Stimulated activated CD8-positive, alpha-beta memory T cell treated with anti-CD3 and anti-CD28 coated beads, Interleukin-4, amount 100 ng/mL, for 1 hour (primary cell): ENCODE data around the gene DOCK3.
"Not testable (repeated sequence)": the region's sequence is repeated elsewhere in the genome, so short reads cannot be mapped to it uniquely, and the experiment has no call there.

ENCODE experiments used
- DNase-seq, 2 donors: peaks; one replicate each; pipeline ENCODE4 v3.0.0-alpha.2; 2020; ENCODE audit warnings: low read depth in 2 of 2, low spot score in 1 of 2

DOCK3 gene

DNA sequence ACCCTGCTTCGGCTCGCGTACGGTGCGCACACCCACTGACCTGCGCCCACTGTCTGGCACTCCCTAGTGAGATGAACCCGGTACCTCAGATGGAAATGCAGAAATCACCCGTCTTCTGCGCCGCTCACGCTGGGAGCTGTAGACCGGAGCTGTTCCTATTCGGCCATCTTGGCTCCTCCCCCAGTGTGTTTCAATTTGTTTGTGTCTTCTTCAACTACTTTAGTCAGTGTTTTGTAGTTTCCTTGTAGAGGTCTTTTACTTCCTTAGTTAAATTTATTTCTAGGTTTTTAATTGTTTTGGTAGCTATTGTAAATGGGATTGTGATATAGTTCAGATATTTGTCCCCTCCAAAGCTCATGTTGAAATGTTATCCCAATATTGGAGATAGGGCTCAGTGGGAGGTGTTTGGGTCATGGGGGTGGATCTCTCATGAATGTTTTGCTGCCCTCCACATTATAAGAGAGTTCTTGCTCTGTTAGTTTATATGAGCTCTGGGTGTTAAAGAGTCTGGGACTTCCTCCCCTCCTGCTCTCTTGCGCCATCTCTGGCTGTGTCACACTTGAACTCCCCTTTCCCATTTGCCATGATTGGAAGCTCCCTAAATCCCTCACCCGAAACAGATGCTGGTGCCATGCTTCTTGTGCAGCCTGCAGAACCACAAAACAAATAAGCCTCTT, 304.4 kb downstream of the DOCK3 start:
- DNase-seq, result no peak

DNA sequence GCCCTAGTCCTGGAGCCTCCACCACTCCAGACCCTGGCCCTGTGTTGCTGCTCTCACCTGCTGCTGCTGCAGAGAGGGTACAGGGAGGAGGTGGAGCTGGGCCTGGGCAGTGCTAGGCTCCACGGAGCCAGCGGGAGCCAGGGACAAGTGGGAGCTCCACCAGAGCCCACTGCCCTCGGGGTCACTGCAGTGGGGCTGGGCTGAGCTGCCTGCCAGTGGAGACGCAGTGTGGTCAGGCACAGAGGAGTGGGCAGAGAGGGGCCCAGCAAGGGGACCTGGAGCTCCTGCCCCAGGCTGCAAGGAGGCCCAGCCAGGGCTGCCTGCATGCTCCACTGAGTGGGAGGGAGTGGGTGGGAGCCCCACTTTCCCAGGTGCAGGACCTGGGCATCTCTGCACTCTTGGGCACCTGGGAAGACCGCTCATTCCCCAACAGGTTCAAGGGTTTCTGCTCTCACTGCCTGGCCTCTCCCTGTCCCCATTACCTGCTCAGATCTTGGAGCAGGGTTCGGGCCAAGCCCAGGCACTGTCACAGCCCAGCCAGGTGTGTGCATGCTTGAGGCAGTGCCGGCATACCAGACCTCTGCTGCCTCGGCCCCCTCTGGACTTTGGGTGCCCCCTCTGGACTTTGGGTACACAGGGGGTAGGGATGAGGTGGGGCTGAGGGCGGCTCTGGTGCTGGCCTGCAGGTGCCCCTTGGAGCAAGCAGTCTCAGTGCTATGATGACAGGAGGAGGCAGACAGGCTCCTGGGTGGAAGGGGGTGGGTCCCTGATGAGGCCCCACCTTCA, 308.0 kb downstream of the DOCK3 start:
- DNase-seq, result no peak

DNA sequence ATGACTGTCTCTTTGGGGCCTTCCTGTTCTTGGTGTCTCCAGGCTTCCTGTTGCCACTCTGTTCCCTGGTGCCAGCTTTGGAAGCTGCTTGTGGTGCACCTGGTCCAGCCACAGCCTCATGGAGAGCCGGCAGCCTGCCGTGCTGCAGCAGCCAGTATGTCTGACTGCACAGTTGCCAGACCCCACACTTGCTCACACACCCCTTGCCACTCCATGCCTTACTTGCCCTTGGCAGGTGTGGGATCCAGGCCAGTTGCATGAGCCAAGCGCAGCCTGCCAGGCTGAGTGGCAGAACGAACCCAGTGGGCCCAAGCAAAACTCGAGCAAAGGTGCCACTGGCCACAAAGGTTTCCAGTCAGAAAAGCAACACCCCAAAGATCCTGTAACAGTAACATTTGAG, 309.2 kb downstream of the DOCK3 start:
- no peak for DNase-seq

DNA sequence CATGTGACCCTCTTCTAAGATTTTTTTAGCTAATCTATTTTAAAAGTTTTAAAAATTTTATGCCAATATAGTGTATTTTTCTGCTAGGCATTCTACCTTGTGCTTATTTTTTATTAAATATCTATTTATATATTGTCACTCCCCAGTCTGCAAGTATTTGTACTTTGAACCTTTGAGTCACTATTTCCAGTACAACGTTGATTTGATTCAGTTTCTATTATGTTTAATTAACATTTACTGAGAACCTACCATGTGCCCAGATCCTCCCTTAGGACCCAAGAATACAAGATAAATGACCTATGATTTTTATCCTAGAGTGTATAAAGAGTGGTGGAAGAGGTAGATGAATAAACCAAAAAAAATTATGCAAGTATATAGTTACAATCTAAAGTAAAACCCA, 311.2 kb downstream of the DOCK3 start:
- DNase-seq, result no peak

DNA sequence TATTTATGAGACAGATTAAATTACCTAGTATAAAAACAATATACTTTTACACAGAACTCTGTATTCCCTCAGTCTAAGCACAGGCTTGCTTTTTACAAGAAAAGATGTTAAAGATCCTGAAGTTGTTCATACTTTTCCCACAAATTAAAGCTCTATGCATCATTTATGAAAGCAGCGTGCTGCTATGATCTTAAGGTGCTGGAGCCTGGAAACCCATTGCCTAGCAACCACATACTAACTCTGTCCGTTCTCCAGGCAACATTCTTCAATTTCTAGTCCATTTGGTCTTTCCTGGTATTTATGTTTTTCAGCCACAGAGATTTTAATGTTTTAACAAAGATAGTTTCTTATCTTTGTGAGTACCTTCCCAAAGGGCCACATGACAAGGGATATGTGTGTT, 312.0 kb downstream of the DOCK3 start:
- DNase-seq, result no peak

DNA sequence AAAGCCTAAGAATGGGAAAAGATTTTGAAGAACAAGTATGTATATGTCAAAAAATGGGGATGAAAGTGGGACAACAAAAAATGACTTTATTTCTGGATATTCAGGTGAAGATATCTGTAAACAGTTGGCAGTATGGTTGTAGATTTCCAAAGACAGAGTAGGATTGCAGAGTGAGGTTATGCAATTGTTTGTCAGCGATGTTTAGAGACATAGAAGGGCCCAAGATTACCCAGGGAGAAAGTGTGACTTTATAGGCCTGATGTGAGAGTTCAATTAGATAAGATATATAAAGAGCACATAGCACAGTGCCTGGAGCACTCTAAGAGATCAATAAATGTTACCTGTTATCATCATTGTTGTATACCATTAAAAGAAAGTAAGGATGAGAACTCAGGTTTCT, 319.8 kb downstream of the DOCK3 start:
- no peak for DNase-seq

DNA sequence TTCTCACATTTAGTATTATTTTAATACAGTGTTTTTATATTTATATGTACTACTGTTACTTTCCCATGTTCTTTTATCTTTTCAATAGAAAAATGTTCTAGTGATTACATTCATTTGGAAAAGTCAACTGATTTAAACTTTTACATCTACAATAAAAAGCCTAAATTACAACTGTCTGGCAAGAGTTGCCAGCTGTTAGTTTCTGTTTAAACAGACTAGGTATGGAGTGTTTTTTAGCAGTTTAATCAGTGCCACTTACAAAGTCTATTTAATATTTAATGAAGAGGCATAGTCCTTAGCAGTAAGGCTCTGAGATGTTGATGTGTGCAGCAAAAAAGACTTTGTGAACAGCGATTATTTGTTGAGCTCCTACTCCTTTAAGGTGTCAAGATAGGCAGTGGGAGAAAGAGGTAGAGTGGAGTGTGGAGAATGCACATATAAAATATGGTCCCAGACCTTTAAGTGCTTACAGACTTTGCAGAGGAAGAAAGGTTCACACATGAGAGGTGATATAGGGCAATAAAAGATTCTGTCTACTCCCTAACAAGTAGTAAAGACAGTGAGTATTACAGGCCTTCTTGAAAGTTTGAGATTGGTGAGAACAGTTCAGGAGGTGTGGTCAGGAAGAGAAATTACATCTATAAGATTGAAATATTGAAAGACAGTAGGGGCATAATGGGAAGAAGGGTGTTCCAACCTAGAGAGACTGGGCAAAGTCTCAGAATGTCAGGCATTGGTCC, 320.5 kb downstream of the DOCK3 start:
- no peak for DNase-seq

- DNase-seq, result no peak
Observed at GRCh38 chr3:51002495-51002894, 327.8 kb downstream of the DOCK3 start.

DNA sequence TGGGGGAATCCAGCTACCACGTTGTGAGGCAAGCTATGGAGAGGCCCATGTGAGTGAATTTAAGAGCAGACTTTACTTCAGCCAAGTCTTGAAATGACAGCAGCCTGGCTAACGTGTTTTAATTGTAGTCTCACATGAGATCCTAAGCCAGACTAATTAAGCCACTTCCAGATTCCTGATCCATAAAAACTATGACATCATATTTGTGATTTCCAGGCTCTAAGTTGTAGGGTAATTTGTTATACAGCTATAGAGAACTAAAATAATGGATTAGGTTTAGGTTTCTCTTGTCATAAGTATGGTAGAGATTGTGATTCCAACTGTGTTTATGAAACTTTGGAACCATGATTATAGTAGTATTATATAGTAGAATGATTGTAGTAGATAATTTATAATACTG, 329.5 kb downstream of the DOCK3 start:
- no peak for DNase-seq

- no peak for DNase-seq
Observed at GRCh38 chr3:51024121-51024520, 349.4 kb downstream of the DOCK3 start.

- peak; percentile 31 to 52 for DNase-seq
Observed at GRCh38 chr3:51024765-51025632, 350.3 kb downstream of the DOCK3 start.

DNA sequence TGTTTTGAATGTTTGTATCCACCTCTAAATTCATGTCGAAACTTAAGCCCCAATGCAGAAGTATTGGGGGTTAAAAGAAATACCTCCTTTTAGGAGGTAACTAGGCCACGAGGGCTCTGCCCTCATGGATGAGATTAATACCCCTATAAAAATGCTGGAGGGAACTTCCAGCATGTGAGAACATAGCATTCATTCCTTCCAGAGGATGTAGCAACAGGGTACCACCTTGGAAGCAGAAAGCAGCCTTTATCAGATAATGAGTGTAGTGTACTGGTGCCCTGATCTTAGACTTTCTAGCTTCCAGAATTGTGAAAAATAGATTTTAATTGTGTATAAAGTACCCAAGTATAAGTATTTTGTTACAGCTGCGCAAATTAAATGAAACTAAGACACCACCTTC, 356.9 kb downstream of the DOCK3 start:
- no peak for DNase-seq

- no peak for DNase-seq
Observed at GRCh38 chr3:51035630-51036029, 360.9 kb downstream of the DOCK3 start.

DNA sequence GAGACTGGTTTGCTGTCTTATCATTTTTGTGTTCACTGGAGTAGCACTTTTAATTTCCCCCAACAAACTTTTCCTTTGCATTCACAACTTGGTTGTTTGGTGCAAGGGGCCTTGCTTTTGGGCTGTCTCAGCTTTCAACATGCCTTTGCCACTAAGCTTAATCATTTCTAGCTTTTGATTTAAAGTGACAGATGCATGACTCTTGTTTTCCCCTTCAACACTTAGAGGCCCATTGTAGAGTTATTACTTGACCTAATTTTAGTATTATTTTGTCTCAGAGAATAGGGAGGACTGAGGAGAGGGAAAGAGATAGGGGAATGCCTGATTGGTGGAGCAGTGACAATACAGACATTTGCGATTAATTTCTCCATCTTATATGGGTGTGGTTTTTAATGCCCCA, 370.3 kb downstream of the DOCK3 start:
- DNase-seq, result no peak

DNA sequence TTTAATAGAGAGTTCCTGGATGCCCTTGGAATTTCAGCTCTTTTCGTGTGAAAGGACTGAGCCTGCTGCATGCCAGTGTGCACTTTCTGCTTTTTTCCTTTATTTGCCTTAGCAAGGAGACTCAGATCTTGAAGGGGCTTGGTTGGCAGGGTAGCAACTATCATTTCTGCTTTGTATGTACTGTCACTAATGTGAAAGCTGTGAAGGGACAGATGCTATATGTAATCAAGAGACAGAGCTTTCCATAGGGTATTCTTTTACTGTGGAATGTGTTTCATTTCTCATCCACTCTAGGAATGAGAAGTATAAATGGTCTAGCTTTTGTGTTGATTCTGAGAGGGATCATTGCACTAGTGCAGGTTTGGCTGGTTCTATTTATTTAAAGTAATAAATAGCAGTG, 377.8 kb downstream of the DOCK3 start:
- no peak for DNase-seq

DNA sequence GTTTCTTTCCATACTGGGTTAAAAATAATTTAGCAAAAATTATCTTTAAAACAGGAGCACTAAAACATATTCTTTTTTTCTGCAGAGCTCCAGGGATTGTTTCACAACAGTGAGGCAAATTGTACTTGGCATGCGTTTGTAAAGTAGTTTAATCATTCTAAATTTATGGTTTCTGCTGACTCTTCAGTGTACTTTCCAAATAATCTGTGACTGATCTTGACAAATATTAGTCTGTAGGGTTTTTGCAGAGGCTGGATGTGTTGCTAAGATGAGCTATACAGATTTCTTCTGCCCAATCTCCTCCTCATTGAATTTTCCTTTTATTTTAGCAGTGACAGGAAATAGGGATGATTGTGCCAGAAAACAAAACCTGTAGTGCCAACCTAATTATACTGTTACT, 382.4 kb downstream of the DOCK3 start:
- DNase-seq, result no peak

- DNase-seq, result no peak
Observed at GRCh38 chr3:51063053-51063452, 388.3 kb downstream of the DOCK3 start.

DNA sequence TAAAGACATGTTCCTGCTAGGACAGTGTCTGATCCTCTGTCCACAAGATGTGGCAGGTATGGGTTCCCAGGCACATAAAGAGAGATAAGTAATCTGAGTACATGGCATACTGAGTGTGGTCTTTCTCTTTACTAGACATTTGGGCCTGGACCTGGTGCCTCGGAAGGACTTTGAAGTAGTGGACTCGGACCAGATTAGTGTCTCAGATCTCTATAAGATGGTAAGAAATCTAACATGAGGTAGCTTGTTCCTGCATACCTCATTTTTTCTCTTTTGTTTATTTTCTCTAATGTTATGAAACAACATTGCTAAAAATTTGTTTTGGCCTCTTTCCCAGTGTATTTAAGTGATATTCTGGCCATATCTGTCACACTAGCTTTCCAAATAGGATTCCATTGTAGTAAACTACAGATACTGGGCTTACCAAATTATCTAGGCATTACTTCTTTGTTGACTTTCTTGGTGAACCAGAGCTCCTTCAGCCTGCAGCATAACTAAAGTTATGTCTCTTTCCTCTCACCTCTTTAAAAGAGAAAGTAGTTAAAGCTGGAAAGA, 400.6 kb downstream of the DOCK3 start:
- DNase-seq, result no peak

GRCh38 chr3:51082363-51082762, 407.6 kb downstream of the DOCK3 start:
- DNase-seq, result no peak

DNA sequence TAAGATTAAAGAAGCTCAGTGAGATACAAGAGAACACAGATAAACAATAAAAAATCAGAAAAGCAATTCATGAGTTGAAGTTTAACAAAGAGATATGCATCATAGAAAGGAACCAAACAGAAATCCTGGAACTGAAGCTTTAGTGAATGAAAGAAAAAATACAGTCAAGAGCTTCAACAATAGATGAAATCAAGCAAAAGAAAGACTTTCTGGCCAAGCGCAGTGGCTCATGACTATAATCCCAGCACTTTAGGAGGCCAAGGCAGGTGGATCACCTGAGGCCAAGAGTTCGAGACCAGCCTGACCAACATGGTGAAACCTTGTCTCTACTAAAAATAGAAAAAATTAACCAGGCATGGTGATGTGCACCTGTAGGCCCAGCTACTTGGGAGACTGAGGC, 408.8 kb downstream of the DOCK3 start:
- DNase-seq, result no peak

- DNase-seq, result not testable (repeated sequence)
Observed at GRCh38 chr3:51092141-51092540, 417.4 kb downstream of the DOCK3 start.
